Activated naive CD8-positive, alpha-beta T cell treated with anti-CD3 and anti-CD28 coated beads for 36 hours (primary cell): ENCODE results near the gene CTNNA2. TPM values are rescaled to one million over a fixed set of nuclear protein-coding genes. Genes with fewer than 3 reads are reported as not detected.

ENCODE experiments used
- DNase-seq: peaks from one replicate; pipeline ENCODE4 v3.0.0; 2021
- H3K27ac Mint-ChIP-seq: one replicate; pipeline ENCODE4 v1.8.0; 2022; ENCODE audit warnings: mild to moderate bottlenecking, moderate library complexity, mixed read lengths
- H3K27me3 Mint-ChIP-seq: one replicate; pipeline ENCODE4 v1.8.0; 2022; ENCODE audit warnings: mild to moderate bottlenecking, mixed read lengths
- H3K36me3 Mint-ChIP-seq: one replicate; pipeline ENCODE4 v1.8.0; 2021; ENCODE audit warnings: mild to moderate bottlenecking, mixed read lengths
- H3K4me1 Mint-ChIP-seq: one replicate; pipeline ENCODE4 v1.8.0; 2021; ENCODE audit warnings: mixed read lengths
- H3K4me3 Mint-ChIP-seq: one replicate; pipeline ENCODE4 v1.8.0; 2022; ENCODE audit warnings: mild to moderate bottlenecking, moderate library complexity, mixed read lengths
- H3K9me3 Mint-ChIP-seq: one replicate; pipeline ENCODE4 v1.8.0; 2022; ENCODE audit warnings: mixed read lengths
- total RNA-seq, 2 experiments: library from RNA; stranded (reverse); gene quantifications; one replicate each; pipeline ENCODE4 v1.2.3, GENCODE V29; 2021

The CTNNA2 gene
- total RNA-seq, 2 experiments from 2014 or later, result not detected

- Mint-ChIP-seq H3K36me3 (no peaks in the 10 kb centered on the region), H3K27me3 (no peaks in the 10 kb centered on the region), H3K4me1 (no peaks in the 10 kb centered on the region), H3K4me3 (no peak overlapping the region), H3K27ac (no peak overlapping the region), H3K9me3 (peaks cover under 1% of the 10 kb centered on the region)
- DNase-seq, result no peak
Observed at GRCh38 chr2:80348953-80349352, 836.1 kb downstream of the CTNNA2 start.

DNA sequence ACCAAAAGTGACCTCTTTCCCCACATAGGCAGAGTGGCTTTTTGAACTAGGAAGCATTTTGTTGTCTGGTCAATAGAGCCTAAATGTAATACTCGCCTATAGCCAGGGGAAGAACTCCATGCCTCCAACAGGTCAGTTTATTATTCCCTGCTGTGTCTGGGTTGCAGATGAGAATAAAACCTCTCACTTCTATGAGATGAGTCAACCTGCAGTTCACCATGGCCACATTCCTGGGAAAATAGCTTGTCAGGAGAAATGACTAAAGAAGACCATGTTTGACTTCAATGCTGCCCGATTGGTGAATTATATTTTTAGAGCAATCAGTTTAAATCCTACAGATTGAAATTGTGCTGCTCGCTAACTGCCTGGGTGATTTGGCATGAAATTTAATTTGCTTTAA lies 838.4 kb downstream of the CTNNA2 start:
- H3K4me1 Mint-ChIP-seq, result no peaks in the 10 kb centered on the region
- no peak overlapping the region for H3K27ac Mint-ChIP-seq
- H3K4me3 Mint-ChIP-seq, result no peak overlapping the region
- no peaks in the 10 kb centered on the region for H3K27me3 Mint-ChIP-seq
- peaks cover 1% of the 10 kb centered on the region for H3K9me3 Mint-ChIP-seq
- H3K36me3 Mint-ChIP-seq, result no peaks in the 10 kb centered on the region
- DNase-seq, result no peak

DNA sequence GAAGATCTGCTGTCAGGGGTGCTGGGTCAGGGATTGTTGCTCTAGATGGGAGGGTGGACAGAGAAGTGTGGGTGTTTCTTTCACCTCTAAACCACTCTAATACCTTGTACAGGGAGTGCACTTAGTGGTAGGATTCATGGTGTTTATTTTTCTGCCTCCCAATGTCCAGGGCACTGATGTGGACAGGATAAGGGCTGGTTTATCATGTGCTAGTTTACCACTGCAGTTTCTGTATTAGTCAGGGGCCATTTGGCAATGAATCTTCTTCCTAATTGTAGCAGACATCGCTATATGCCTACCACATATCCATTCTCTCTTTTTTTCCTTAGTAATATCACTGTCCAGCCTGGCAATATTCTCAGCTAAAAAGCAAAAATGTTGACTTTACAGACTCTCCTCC lies 842.0 kb downstream of the CTNNA2 start:
- DNase-seq, result no peak
- H3K27ac Mint-ChIP-seq, result no peak overlapping the region
- no peaks in the 10 kb centered on the region for H3K4me1 Mint-ChIP-seq
- H3K27me3 Mint-ChIP-seq, result no peaks in the 10 kb centered on the region
- H3K36me3 Mint-ChIP-seq, result no peaks in the 10 kb centered on the region
- no peak overlapping the region for H3K4me3 Mint-ChIP-seq
- peaks cover 1% of the 10 kb centered on the region for H3K9me3 Mint-ChIP-seq

DNA sequence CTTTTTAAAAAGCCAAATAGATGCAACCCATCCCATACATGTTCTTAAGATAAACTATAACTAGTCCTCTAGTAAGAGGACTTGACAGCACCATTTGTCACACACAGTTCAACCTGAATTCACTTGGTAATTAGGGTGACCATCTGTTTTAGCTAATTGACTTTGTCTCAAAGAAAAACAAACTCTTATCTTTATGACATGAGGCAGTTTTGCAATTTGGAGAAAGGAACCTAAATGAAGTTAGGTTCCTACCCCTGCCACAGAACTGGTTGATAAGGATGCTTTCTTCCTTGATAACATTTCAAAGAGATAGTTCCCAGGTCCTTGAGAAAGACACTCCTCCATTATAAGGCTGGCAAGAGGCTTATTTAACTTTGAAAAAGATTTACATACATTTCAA lies 849.1 kb downstream of the CTNNA2 start:
- Mint-ChIP-seq H3K9me3 (no peaks in the 10 kb centered on the region), H3K4me1 (no peaks in the 10 kb centered on the region), H3K27me3 (no peaks in the 10 kb centered on the region), H3K4me3 (no peak overlapping the region), H3K27ac (no peak overlapping the region), H3K36me3 (no peaks in the 10 kb centered on the region)
- no peak for DNase-seq

GRCh38 chr2:80363330-80363729 lies 850.5 kb downstream of the CTNNA2 start:
- no peaks in the 10 kb centered on the region for H3K9me3 Mint-ChIP-seq
- DNase-seq, result no peak
- no peak overlapping the region for H3K27ac Mint-ChIP-seq
- no peak overlapping the region for H3K4me3 Mint-ChIP-seq
- no peaks in the 10 kb centered on the region for H3K27me3 Mint-ChIP-seq
- no peaks in the 10 kb centered on the region for H3K4me1 Mint-ChIP-seq
- no peaks in the 10 kb centered on the region for H3K36me3 Mint-ChIP-seq

GRCh38 chr2:80363791-80364349 lies 851.0 kb downstream of the CTNNA2 start:
- H3K9me3 Mint-ChIP-seq, result no peaks in the 10 kb centered on the region
- no peak overlapping the region for H3K27ac Mint-ChIP-seq
- no peak for DNase-seq
- no peaks in the 10 kb centered on the region for H3K4me1 Mint-ChIP-seq
- no peaks in the 10 kb centered on the region for H3K27me3 Mint-ChIP-seq
- no peaks in the 10 kb centered on the region for H3K36me3 Mint-ChIP-seq
- H3K4me3 Mint-ChIP-seq, result no peak overlapping the region

GRCh38 chr2:80364524-80365212 lies 851.8 kb downstream of the CTNNA2 start:
- Mint-ChIP-seq H3K4me3 (no peak overlapping the region), H3K4me1 (no peaks in the 10 kb centered on the region), H3K36me3 (no peaks in the 10 kb centered on the region), H3K27ac (no peak overlapping the region), H3K9me3 (no peaks in the 10 kb centered on the region), H3K27me3 (no peaks in the 10 kb centered on the region)
- DNase-seq, result no peak

GRCh38 chr2:80365762-80366161 lies 852.9 kb downstream of the CTNNA2 start:
- Mint-ChIP-seq H3K4me3 (no peak overlapping the region), H3K4me1 (no peaks in the 10 kb centered on the region), H3K9me3 (no peaks in the 10 kb centered on the region), H3K27ac (no peak overlapping the region), H3K36me3 (no peaks in the 10 kb centered on the region), H3K27me3 (no peaks in the 10 kb centered on the region)
- no peak for DNase-seq

- H3K4me3 Mint-ChIP-seq, result no peak overlapping the region
- H3K27ac Mint-ChIP-seq, result no peak overlapping the region
- no peaks in the 10 kb centered on the region for H3K27me3 Mint-ChIP-seq
- H3K9me3 Mint-ChIP-seq, result no peaks in the 10 kb centered on the region
- no peaks in the 10 kb centered on the region for H3K4me1 Mint-ChIP-seq
- no peaks in the 10 kb centered on the region for H3K36me3 Mint-ChIP-seq
- DNase-seq, result no peak
Observed at GRCh38 chr2:80370375-80371009, 857.6 kb downstream of the CTNNA2 start.

DNA sequence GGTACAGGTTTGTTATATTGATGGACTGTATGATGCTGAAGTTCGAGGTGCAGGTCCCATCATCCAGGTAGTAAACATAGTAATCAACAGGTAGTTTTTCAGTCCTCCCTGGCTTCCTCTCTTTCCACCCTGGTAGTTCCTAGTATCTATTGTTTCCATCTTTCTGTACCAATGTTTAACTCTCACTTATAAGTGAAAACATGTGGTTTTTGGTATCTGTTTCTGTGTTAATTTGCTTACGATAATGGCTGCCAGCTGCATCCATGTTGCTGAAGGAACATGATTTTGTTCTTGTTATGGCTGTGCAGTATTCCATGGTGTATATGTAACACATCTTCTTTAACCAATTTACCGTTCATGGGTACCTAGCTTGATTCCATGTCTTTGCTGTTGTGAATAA lies 861.3 kb downstream of the CTNNA2 start:
- Mint-ChIP-seq H3K4me3 (no peak overlapping the region), H3K36me3 (no peaks in the 10 kb centered on the region), H3K27me3 (no peaks in the 10 kb centered on the region), H3K4me1 (no peaks in the 10 kb centered on the region), H3K27ac (no peak overlapping the region), H3K9me3 (no peaks in the 10 kb centered on the region)
- no peak for DNase-seq

GRCh38 chr2:80377071-80377470 lies 864.2 kb downstream of the CTNNA2 start:
- DNase-seq, result no peak
- H3K27me3 Mint-ChIP-seq, result no peaks in the 10 kb centered on the region
- H3K4me3 Mint-ChIP-seq, result no peak overlapping the region
- H3K36me3 Mint-ChIP-seq, result no peaks in the 10 kb centered on the region
- H3K4me1 Mint-ChIP-seq, result no peaks in the 10 kb centered on the region
- no peaks in the 10 kb centered on the region for H3K9me3 Mint-ChIP-seq
- H3K27ac Mint-ChIP-seq, result no peak overlapping the region

DNA sequence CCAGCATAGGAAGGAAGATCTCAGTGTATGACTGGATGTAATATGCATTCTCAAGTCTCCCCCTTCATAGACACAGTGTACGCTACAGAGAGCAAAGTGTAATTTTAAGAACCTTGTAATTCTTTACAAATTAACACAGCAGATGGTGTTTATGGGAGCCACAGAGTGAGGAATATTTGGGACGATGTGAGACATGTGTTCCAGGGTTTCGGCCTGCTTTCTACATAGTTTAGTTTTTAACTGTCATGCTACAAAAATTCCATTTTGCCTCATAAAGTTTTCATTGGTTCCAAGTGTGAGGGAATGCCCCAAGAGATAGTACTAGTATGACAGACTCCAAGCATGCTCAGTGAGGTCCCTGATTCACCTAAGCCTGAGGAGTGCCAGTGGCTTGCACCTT lies 867.9 kb downstream of the CTNNA2 start:
- Mint-ChIP-seq H3K36me3 (no peaks in the 10 kb centered on the region), H3K27me3 (no peaks in the 10 kb centered on the region), H3K27ac (no peak overlapping the region), H3K4me3 (no peak overlapping the region), H3K9me3 (no peaks in the 10 kb centered on the region), H3K4me1 (no peaks in the 10 kb centered on the region)
- no peak for DNase-seq

- Mint-ChIP-seq H3K27ac (no peak overlapping the region), H3K9me3 (peaks cover 2% of the 10 kb centered on the region), H3K36me3 (no peaks in the 10 kb centered on the region), H3K4me1 (no peaks in the 10 kb centered on the region), H3K27me3 (no peaks in the 10 kb centered on the region), H3K4me3 (no peak overlapping the region)
- DNase-seq, result no peak
Observed at GRCh38 chr2:80381666-80382065, 868.8 kb downstream of the CTNNA2 start.

GRCh38 chr2:80392441-80392840 lies 879.6 kb downstream of the CTNNA2 start:
- Mint-ChIP-seq H3K27me3 (no peaks in the 10 kb centered on the region), H3K27ac (no peak overlapping the region), H3K9me3 (peaks cover 2% of the 10 kb centered on the region), H3K4me1 (no peaks in the 10 kb centered on the region), H3K36me3 (no peaks in the 10 kb centered on the region), H3K4me3 (no peak overlapping the region)
- DNase-seq, result no peak

- H3K36me3 Mint-ChIP-seq, result no peaks in the 10 kb centered on the region
- DNase-seq, result no peak
- H3K4me1 Mint-ChIP-seq, result no peaks in the 10 kb centered on the region
- no peak overlapping the region for H3K27ac Mint-ChIP-seq
- H3K9me3 Mint-ChIP-seq, result peaks cover 6% of the 10 kb centered on the region
- no peak overlapping the region for H3K4me3 Mint-ChIP-seq
- H3K27me3 Mint-ChIP-seq, result no peaks in the 10 kb centered on the region
Observed at GRCh38 chr2:80393991-80394390, 881.1 kb downstream of the CTNNA2 start.

- H3K27me3 Mint-ChIP-seq, result no peaks in the 10 kb centered on the region
- H3K9me3 Mint-ChIP-seq, result peaks cover 6% of the 10 kb centered on the region
- no peaks in the 10 kb centered on the region for H3K36me3 Mint-ChIP-seq
- no peak overlapping the region for H3K4me3 Mint-ChIP-seq
- H3K27ac Mint-ChIP-seq, result no peak overlapping the region
- DNase-seq, result no peak
- no peaks in the 10 kb centered on the region for H3K4me1 Mint-ChIP-seq
Observed at GRCh38 chr2:80395251-80395650, 882.4 kb downstream of the CTNNA2 start.
